Midbrain (tissue), 1 donor: ENCODE measurements around the gene FHIT.
A peak's percentile ranks its signal among the peaks of the same experiment; 100 is the strongest.

Experiments
- DNase-seq: peaks from one replicate; lab custom pipeline; 2025; lab: John Stamatoyannopoulos, UW

The FHIT gene

GRCh38 chr3:61251174-61251972 is at the start of gene FHIT:
TSS of gene FHIT (minus strand) at chr3:61251452.
- DNase-seq = peak; percentile 96

- no peak for DNase-seq
Observed at GRCh38 chr3:61300786-61301185, 49.5 kb upstream of the FHIT start.

GRCh38 chr3:61300006-61300380 is 48.7 kb upstream of the FHIT start:
- DNase-seq = no peak

- no peak for DNase-seq
Observed at GRCh38 chr3:61299343-61300005, 48.2 kb upstream of the FHIT start.

- DNase-seq = no peak
Observed at GRCh38 chr3:61297821-61298220, 46.6 kb upstream of the FHIT start.

GRCh38 chr3:61288446-61288845 is 37.2 kb upstream of the FHIT start:
- DNase-seq = peak; percentile 79

GRCh38 chr3:61283876-61284275 is 32.6 kb upstream of the FHIT start:
- no peak for DNase-seq

GRCh38 chr3:61278713-61279112 is 27.5 kb upstream of the FHIT start:
- no peak for DNase-seq

GRCh38 chr3:61277411-61277810 is 26.2 kb upstream of the FHIT start:
- no peak for DNase-seq

GRCh38 chr3:61269435-61269834 is 18.2 kb upstream of the FHIT start:
- no peak for DNase-seq

- DNase-seq = no peak
Observed at GRCh38 chr3:61268644-61269043, 17.4 kb upstream of the FHIT start.

- no peak for DNase-seq
Observed at GRCh38 chr3:61264281-61264680, 13.0 kb upstream of the FHIT start.

- peak; percentile 14 for DNase-seq
Observed at GRCh38 chr3:61257148-61257547, 5.9 kb upstream of the FHIT start.

GRCh38 chr3:61253756-61254155 is 2.5 kb upstream of the FHIT start:
- DNase-seq = no peak

GRCh38 chr3:61252836-61253235 is 1.6 kb upstream of the FHIT start:
- no peak for DNase-seq

- no peak for DNase-seq
Observed at GRCh38 chr3:61250784-61251173, 473 bp downstream of the FHIT start.

- DNase-seq = no peak
Observed at GRCh38 chr3:61248496-61248895, 2.8 kb downstream of the FHIT start.

- DNase-seq = no peak
Observed at GRCh38 chr3:61247191-61247590, 4.1 kb downstream of the FHIT start.

- no peak for DNase-seq
Observed at GRCh38 chr3:61239871-61240270, 11.4 kb downstream of the FHIT start.

- DNase-seq = no peak
Observed at GRCh38 chr3:61237858-61238257, 13.4 kb downstream of the FHIT start.

- DNase-seq = no peak
Observed at GRCh38 chr3:61236556-61236955, 14.7 kb downstream of the FHIT start.

- DNase-seq = no peak
Observed at GRCh38 chr3:61233746-61234145, 17.5 kb downstream of the FHIT start.

GRCh38 chr3:61231693-61232092 is 19.6 kb downstream of the FHIT start:
- DNase-seq = no peak

- no peak for DNase-seq
Observed at GRCh38 chr3:61227799-61228198, 23.5 kb downstream of the FHIT start.
